Neural progenitor cell (in vitro differentiated cells): Measurements from ENCODE around the gene APOB. TPM values are rescaled to one million over a fixed set of nuclear protein-coding genes. Genes with fewer than 3 reads are reported as not detected.

Experiments used
- DNase-seq: peaks from one replicate; pipeline ENCODE4 v3.0.0-alpha.2; 2016; ENCODE audit warnings: low spot score
- H2AFZ ChIP-seq: fragments of 200-600 bp; sonication (generic); replicated peaks from 2 replicates; pipeline ENCODE4 v1.6.1; 2016; ENCODE audit warnings: antibody characterized with exemption
- H3F3A ChIP-seq: fragments of 200-600 bp; sonication (generic); 2 replicates; pipeline ENCODE4 v1.6.1; 2016; ENCODE audit warnings: antibody characterized with exemption, low read depth
- H3K27ac ChIP-seq: fragments of 200-600 bp; sonication (generic); 2 replicates; pipeline ENCODE4 v1.5.1; 2016; ENCODE audit warnings: mild to moderate bottlenecking
- H3K27me3 ChIP-seq: fragments of 200-600 bp; sonication (generic); 2 replicates; pipeline ENCODE4 v1.6.1; 2016; ENCODE audit warnings: mild to moderate bottlenecking, moderate library complexity
- H3K36me3 ChIP-seq: fragments of 200-600 bp; sonication (generic); 2 replicates; pipeline ENCODE4 v1.5.1; 2016
- H3K4me1 ChIP-seq: fragments of 200-600 bp; sonication (generic); 2 replicates; pipeline ENCODE4 v1.6.1; 2016; ENCODE audit warnings: mixed run types
- H3K4me2 ChIP-seq: fragments of 200-600 bp; sonication (generic); 2 replicates; pipeline ENCODE4 v1.6.1; 2016
- H3K4me3 ChIP-seq: fragments of 200-600 bp; sonication (generic); 2 replicates; pipeline ENCODE4 v1.5.1; 2016
- H3K79me2 ChIP-seq: fragments of 200-600 bp; sonication (generic); 2 replicates; pipeline ENCODE4 v1.6.1; 2016; ENCODE audit warnings: low read depth
- H3K9ac ChIP-seq: fragments of 200-600 bp; sonication (generic); 2 replicates; pipeline ENCODE4 v1.6.1; 2016
- H3K9me3 ChIP-seq: fragments of 200-600 bp; sonication (generic); 2 replicates; pipeline ENCODE4 v1.5.1; 2016; ENCODE audit warnings: low read depth
- H4K20me1 ChIP-seq: fragments of 200-600 bp; sonication (generic); 2 replicates; pipeline ENCODE4 v1.6.1; 2016; ENCODE audit warnings: low read depth
- H3K27ac Mint-ChIP-seq: 3 replicates; pipeline ENCODE4 v1.8.0; 2021; ENCODE audit warnings: mixed read lengths
- H3K27me3 Mint-ChIP-seq: 2 replicates; pipeline ENCODE4 v1.8.0; 2022; ENCODE audit warnings: low read depth, mild to moderate bottlenecking, inconsistent platforms, moderate library complexity, mixed read lengths; ENCODE audit not compliant: insufficient read depth
- H3K36me3 Mint-ChIP-seq: 3 replicates; pipeline ENCODE4 v1.8.0; 2021; ENCODE audit warnings: mixed read lengths
- H3K4me1 Mint-ChIP-seq: 3 replicates; pipeline ENCODE4 v1.8.0; 2021; ENCODE audit warnings: mixed read lengths
- H3K4me3 Mint-ChIP-seq: 3 replicates; pipeline ENCODE4 v1.8.0; 2021; ENCODE audit warnings: mild to moderate bottlenecking, moderate library complexity, mixed read lengths
- H3K9me3 Mint-ChIP-seq: 3 replicates; pipeline ENCODE4 v1.8.0; 2020; ENCODE audit warnings: mixed read lengths
- EZH2 ChIP-seq: fragments of 200-600 bp; sonication (generic); IDR thresholded peaks from 2 replicates; pipeline ENCODE4 v1.6.1; 2017; ENCODE audit warnings: antibody characterized with exemption, mild to moderate bottlenecking, moderate library complexity
- EZH2phosphoT487 ChIP-seq: fragments of 200-600 bp; sonication (generic); IDR thresholded peaks from 2 replicates; pipeline ENCODE4 v1.6.1; 2017; ENCODE audit warnings: antibody characterized with exemption
- total RNA-seq: library from RNA; depleted of rRNA; stranded (reverse); fragments of >200 nt; gene quantifications from 2 replicates; pipeline ENCODE4 v1.2.3, GENCODE V29; 2015; ENCODE audit warnings: low replicate concordance
- TF ChIP-seq, protein P1 (sequence below): fragments of 200-600 bp; sonication (generic); IDR thresholded peaks from 2 replicates; pipeline ENCODE4 v1.5.1; 2017; ENCODE audit warnings: antibody characterized with exemption, mild to moderate bottlenecking

Gene APOB
- total RNA-seq, 1 donor from 2014 or later: 0.47 TPM

DNA sequence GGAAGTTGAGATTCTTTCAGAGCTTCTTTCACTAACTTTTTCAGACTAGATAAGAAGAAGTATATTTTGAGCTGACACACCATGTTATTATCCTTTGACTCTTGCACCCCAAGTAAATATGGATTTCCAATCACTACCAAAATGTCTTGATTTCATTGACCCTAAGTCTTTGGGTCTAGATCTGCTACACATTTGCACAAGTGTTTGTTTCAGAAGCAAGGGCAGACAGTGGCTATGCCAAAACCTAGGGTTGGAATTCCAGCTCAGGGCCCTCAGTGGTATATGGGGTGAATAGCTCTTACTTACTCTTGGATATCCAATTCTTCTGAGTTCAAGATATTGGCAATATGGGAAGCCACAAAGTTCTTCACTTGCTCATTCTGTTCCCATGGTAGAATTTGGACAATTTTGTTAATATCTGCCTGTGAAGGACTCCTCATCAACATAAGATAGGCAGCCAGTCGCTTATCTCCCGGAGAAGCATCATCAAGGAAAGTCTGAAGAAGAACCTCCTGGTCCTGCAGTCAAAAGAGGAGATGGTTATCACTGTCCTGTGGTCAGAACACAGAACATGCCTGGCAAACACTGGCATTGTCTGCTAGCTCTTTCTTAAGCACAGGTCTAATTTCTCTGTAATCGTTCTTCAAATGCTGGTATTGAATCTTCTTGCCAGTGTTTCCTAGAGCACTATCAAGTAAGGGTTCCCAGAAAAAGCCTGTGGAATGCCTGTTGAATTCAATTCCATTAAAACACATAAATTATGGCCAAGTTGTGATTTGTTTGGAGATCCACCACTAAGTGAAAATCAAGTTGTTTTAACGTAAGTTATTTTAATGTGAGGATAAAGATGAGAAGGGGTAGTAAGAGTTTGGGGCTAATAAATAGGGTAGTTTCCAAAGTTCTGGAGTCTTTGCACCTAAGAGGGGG lies 15.6 kb downstream of the APOB start:
- no peaks in the 10 kb centered on the region for H3K79me2 ChIP-seq
- Mint-ChIP-seq H3K4me3 (no peak overlapping the region), H3K9me3 (no peaks in the 10 kb centered on the region), H3K27me3 (peaks cover 6% of the 10 kb centered on the region), H3K27ac (no peak overlapping the region), H3K4me1 (no peaks in the 10 kb centered on the region), H3K36me3 (no peaks in the 10 kb centered on the region)
- TF ChIP-seq EZH2 (no peak), EZH2phosphoT487 (no peak)
- TF ChIP-seq, protein P1, sequence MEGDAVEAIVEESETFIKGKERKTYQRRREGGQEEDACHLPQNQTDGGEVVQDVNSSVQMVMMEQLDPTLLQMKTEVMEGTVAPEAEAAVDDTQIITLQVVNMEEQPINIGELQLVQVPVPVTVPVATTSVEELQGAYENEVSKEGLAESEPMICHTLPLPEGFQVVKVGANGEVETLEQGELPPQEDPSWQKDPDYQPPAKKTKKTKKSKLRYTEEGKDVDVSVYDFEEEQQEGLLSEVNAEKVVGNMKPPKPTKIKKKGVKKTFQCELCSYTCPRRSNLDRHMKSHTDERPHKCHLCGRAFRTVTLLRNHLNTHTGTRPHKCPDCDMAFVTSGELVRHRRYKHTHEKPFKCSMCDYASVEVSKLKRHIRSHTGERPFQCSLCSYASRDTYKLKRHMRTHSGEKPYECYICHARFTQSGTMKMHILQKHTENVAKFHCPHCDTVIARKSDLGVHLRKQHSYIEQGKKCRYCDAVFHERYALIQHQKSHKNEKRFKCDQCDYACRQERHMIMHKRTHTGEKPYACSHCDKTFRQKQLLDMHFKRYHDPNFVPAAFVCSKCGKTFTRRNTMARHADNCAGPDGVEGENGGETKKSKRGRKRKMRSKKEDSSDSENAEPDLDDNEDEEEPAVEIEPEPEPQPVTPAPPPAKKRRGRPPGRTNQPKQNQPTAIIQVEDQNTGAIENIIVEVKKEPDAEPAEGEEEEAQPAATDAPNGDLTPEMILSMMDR: no peak
- no peak for DNase-seq
- no peaks in the 10 kb centered on the region for H3K4me1 ChIP-seq
- H3K27ac ChIP-seq: no peak overlapping the region
- no peak overlapping the region for H3K9ac ChIP-seq
- no peaks in the 10 kb centered on the region for H4K20me1 ChIP-seq
- H3K4me3 ChIP-seq: no peak overlapping the region
- no peak overlapping the region for H2AFZ ChIP-seq
- H3K27me3 ChIP-seq: no peaks in the 10 kb centered on the region
- H3K4me2 ChIP-seq: no peak overlapping the region
- no peaks in the 10 kb centered on the region for H3K9me3 ChIP-seq
- no peaks in the 10 kb centered on the region for H3K36me3 ChIP-seq
- H3F3A ChIP-seq: no peaks in the 10 kb centered on the region

GRCh38 chr2:21026479-21027282 lies 17.2 kb downstream of the APOB start:
- no peaks in the 10 kb centered on the region for H3K4me1 Mint-ChIP-seq
- DNase-seq: no peak
- no peaks in the 10 kb centered on the region for H3K36me3 Mint-ChIP-seq
- H3K4me3 ChIP-seq: no peak overlapping the region
- H3K4me2 ChIP-seq: no peak overlapping the region
- H3K9me3 Mint-ChIP-seq: no peaks in the 10 kb centered on the region
- no peaks in the 10 kb centered on the region for H3K79me2 ChIP-seq
- no peaks in the 10 kb centered on the region for H3K4me1 ChIP-seq
- TF ChIP-seq, protein P1: no peak
- TF ChIP-seq EZH2 (no peak), EZH2phosphoT487 (no peak)
- no peak overlapping the region for H3K4me3 Mint-ChIP-seq
- H3K9ac ChIP-seq: no peak overlapping the region
- no peaks in the 10 kb centered on the region for H4K20me1 ChIP-seq
- H2AFZ ChIP-seq: no peak overlapping the region
- H3K9me3 ChIP-seq: no peaks in the 10 kb centered on the region
- H3K27me3 ChIP-seq: no peaks in the 10 kb centered on the region
- peaks cover 7% of the 10 kb centered on the region for H3K27me3 Mint-ChIP-seq
- no peaks in the 10 kb centered on the region for H3F3A ChIP-seq
- no peak overlapping the region for H3K27ac ChIP-seq
- H3K36me3 ChIP-seq: no peaks in the 10 kb centered on the region
- no peak overlapping the region for H3K27ac Mint-ChIP-seq

GRCh38 chr2:21025690-21026478 lies 18.0 kb downstream of the APOB start:
- H3K9ac ChIP-seq: no peak overlapping the region
- no peaks in the 10 kb centered on the region for H3K79me2 ChIP-seq
- H4K20me1 ChIP-seq: no peaks in the 10 kb centered on the region
- no peak for DNase-seq
- Mint-ChIP-seq H3K27ac (no peak overlapping the region), H3K36me3 (no peaks in the 10 kb centered on the region), H3K9me3 (no peaks in the 10 kb centered on the region), H3K4me3 (no peak overlapping the region), H3K27me3 (peaks cover 7% of the 10 kb centered on the region), H3K4me1 (no peaks in the 10 kb centered on the region)
- H3K4me3 ChIP-seq: no peak overlapping the region
- H3F3A ChIP-seq: no peaks in the 10 kb centered on the region
- no peaks in the 10 kb centered on the region for H3K36me3 ChIP-seq
- no peak overlapping the region for H3K27ac ChIP-seq
- H3K4me2 ChIP-seq: no peak overlapping the region
- H3K9me3 ChIP-seq: no peaks in the 10 kb centered on the region
- no peaks in the 10 kb centered on the region for H3K27me3 ChIP-seq
- H3K4me1 ChIP-seq: no peaks in the 10 kb centered on the region
- no peak for TF ChIP-seq EZH2
- TF ChIP-seq, protein P1: no peak
- no peak for TF ChIP-seq EZH2phosphoT487
- no peak overlapping the region for H2AFZ ChIP-seq
